AG04450 (cell line): ENCODE results near the gene ANKRD52. TPM values are rescaled to one million over a fixed set of nuclear protein-coding genes. Genes with fewer than 3 reads are reported as not detected.

Source experiments
- CTCF ChIA-PET: fragments of 300-600, 350-600 bp; formaldehyde crosslinking; extraction: SDS; loops from one replicate; lab custom pipeline; 2022; ENCODE audit warnings: antibody characterized with exemption, inconsistent platforms; lab: Charles Lee
- POLR2A ChIA-PET: fragments of 350-600 bp; formaldehyde crosslinking; extraction: SDS; loops from one replicate; lab custom pipeline; 2021; ENCODE audit warnings: antibody characterized with exemption, inconsistent platforms; lab: Yijun Ruan, JAX
- DNase-seq: peaks from one replicate; pipeline ENCODE4 v3.0.0-alpha.2; 2011; ENCODE audit warnings: low read depth, low spot score
- H3K27ac ChIP-seq: one replicate; pipeline ENCODE4 v1.5.1; 2012; ENCODE audit warnings: low read depth, low read length, control low read depth
- H3K27me3 ChIP-seq: one replicate; pipeline ENCODE4 v1.6.0; 2012; ENCODE audit warnings: low read length; ENCODE audit not compliant: control insufficient read depth, insufficient read depth
- H3K4me3 ChIP-seq: 2 replicates; pipeline ENCODE4 v1.5.1; 2011; ENCODE audit warnings: mild to moderate bottlenecking, low read depth, low read length, control low read depth
- H3K9me3 ChIP-seq: 2 replicates; pipeline ENCODE4 v1.5.1; 2012; ENCODE audit warnings: low read length; ENCODE audit not compliant: control insufficient read depth, insufficient read depth
- polyA plus RNA-seq: library from polyadenylated mRNA; depleted of rRNA; stranded (reverse); fragments of >200 nt; gene quantifications from 2 replicates; pipeline ENCODE4 v1.2.3, GENCODE V29; 2011
- TF ChIP-seq, protein P1 (sequence below): IDR thresholded peaks from 2 replicates; pipeline ENCODE4 v1.5.1; 2011; ENCODE audit warnings: low read depth, low read length, control low read depth, inconsistent platforms

Gene ANKRD52
- polyA plus RNA-seq, 1 experiment, result 16.0 TPM

DNA sequence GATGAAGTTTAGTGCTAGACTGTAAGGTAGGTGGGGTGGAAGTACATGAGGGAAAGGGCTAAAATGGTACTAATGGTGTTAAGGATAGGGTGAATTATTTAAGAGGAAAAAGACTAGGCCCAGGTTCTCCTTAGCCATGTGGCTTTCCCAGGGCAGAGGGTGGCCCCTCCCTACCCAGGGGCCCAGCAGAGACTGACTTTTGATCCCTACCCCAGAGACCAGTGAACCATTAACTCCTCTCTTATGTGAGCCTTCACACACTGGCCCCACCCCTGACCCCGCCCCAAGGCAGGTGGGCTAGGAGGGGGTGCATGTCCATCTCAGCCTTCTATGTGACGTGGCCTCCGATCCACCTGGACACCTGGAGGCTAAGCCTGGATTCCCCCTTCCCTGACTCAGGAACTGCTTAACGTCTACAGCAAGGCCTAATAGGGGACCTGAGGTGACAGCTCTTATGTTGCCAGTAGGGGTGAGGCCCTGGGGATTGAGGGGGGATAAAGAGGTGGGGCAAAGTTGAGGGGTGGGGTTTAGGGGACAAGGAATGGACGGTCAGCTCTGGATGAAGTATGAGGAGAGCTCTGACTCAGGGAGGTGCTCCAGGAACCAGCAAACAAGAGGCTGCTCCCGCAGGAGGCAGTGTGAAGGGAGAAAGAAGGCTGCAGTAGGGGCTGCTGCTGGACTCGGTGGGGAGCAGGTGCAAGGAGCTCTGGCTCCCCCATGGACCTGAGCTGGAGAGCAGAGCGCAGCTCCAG is 27.6 kb downstream of the ANKRD52 start:
- ChIA-PET CTCF (interaction anchor here (1.1 to 1.3 kb wide), 2 partner anchors 8 to 41 kb away, joined by 3 to 4 read pairs; partner anchors contain the start of genes RNF41 and SMARCC2), POLR2A (interaction anchor here (0.7 to 1.5 kb wide), 4 partner anchors 9 to 41 kb away, joined by 3 to 10 read pairs (median 4); partner anchors contain the start of genes RNF41 and SMARCC2)
- no peak for DNase-seq

DNA sequence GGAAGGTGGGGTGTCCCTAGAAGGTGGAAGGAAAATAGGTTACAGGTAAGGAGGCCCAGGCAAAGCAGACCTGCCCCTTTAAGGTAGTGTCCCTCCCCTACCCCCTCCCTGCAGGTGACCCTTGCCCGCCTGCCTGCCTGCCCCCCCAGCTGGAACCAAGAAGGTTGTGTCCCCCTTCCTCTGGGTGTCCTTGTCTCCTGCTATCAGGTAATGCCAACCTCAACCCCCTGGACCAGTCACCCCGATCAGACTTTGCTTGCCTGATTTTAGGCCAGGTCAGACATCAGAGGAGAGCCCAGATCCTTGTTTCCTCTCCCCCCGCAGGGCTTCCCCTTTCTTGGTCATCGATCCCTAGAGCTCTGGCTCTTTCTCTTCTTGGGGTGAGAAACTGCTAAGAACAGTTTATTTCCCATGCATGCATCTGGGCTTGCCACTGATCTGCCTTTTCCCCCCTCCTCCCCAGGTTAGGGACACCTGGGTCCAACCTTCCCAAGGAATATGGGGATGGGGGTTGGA is 28.2 kb downstream of the ANKRD52 start, which contains the start of gene SLC39A5:
TSS of gene SLC39A5 (plus strand) at position 136 of the 516 bp plus-strand sequence. CDS start 1,224 bp downstream, outside the sequence.
- POLR2A ChIA-PET, result interaction anchor here (0.7 to 1.5 kb wide), 3 partner anchors 33 to 41 kb away, joined by 3 to 4 read pairs (median 3); partner anchors contain the start of gene SMARCC2
- H3K4me3 ChIP-seq, result no peak within 1 kb of the TSS
- CTCF ChIA-PET, result interaction anchor here (1.3 kb wide), 1 partner anchor 41 kb away, joined by 4 read pairs; the partner anchor contains the start of gene SMARCC2
- H3K27me3 ChIP-seq, result no peaks in the 10 kb centered on the region
- H3K27ac ChIP-seq, result no peak within 1 kb of the TSS
- no peak for DNase-seq
- TF ChIP-seq, protein P1, sequence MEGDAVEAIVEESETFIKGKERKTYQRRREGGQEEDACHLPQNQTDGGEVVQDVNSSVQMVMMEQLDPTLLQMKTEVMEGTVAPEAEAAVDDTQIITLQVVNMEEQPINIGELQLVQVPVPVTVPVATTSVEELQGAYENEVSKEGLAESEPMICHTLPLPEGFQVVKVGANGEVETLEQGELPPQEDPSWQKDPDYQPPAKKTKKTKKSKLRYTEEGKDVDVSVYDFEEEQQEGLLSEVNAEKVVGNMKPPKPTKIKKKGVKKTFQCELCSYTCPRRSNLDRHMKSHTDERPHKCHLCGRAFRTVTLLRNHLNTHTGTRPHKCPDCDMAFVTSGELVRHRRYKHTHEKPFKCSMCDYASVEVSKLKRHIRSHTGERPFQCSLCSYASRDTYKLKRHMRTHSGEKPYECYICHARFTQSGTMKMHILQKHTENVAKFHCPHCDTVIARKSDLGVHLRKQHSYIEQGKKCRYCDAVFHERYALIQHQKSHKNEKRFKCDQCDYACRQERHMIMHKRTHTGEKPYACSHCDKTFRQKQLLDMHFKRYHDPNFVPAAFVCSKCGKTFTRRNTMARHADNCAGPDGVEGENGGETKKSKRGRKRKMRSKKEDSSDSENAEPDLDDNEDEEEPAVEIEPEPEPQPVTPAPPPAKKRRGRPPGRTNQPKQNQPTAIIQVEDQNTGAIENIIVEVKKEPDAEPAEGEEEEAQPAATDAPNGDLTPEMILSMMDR, result no peak
- H3K9me3 ChIP-seq, result no peaks in the 10 kb centered on the region

More for the DNA sequence above, 27.6 kb downstream of the ANKRD52 start:
- Histone ChIP-seq H3K27ac (no peak overlapping the region), H3K4me3 (no peak overlapping the region), H3K27me3 (no peaks in the 10 kb centered on the region), H3K9me3 (no peaks in the 10 kb centered on the region)
- TF ChIP-seq, protein P1, result no peak

DNA sequence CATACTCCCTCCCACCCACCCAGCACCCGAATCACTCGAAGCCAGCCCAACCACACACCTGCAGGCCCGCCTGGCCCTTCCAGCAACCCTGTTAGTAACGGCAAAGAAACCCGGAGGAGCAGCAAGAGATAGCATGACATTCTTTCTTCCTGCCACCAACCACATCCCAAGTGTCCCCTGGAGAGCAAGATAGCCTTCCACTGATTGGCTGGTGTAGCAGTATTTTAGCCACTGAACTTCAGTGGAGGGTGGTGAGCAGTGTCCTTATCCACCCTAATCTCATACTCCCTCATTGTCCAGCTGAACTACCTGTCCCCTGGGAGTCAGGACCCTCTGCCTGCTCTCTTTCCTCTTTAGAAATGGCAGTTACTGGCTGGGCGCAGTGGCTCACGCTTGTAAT is 29.1 kb downstream of the ANKRD52 start:
- Histone ChIP-seq H3K9me3 (no peaks in the 10 kb centered on the region), H3K27me3 (no peaks in the 10 kb centered on the region), H3K27ac (no peak overlapping the region), H3K4me3 (no peak overlapping the region)
- no peak for DNase-seq
- ChIA-PET POLR2A (no interaction called here), CTCF (interaction anchor here (1.1 kb wide), 1 partner anchor 40 kb away, joined by 4 read pairs; the partner anchor contains the start of gene SMARCC2)
- TF ChIP-seq, protein P1, result no peak

- no peaks in the 10 kb centered on the region for H3K27me3 ChIP-seq
- TF ChIP-seq, protein P1, result no peak
- DNase-seq, result no peak
- ChIA-PET POLR2A (no interaction called here), CTCF (interaction anchor here (1.2 kb wide), 1 partner anchor 36 kb away, joined by 3 read pairs; the partner anchor contains the start of gene SMARCC2)
- no peak overlapping the region for H3K27ac ChIP-seq
- H3K4me3 ChIP-seq, result peak overlapping the region; percentile 82
- H3K9me3 ChIP-seq, result no peaks in the 10 kb centered on the region
These were observed 33.2 kb downstream of the ANKRD52 start for GRCh38 chr12:56224954-56225353.
